ENCODE data around the gene CITED1.

- TF ChIP-seq CTCF (conservative IDR thresholded peaks at IDR 0.05; ENCODE audit: low read depth, low read length) (no peak), EZH2 (IDR thresholded peaks at IDR 0.05; ENCODE audit: low read length, unreplicated experiment) (no peak)
Observed at GRCh38 chrX:72308566-72309296, 3.0 kb upstream of the CITED1 start.

All from PC-3 (cell line).